Loucy (cell line): ENCODE measurements around the gene TTLL9.
"Not testable (repeated sequence)": the region's sequence is repeated elsewhere in the genome, so short reads cannot be mapped to it uniquely, and the experiment has no call there.

Experiments
- H2AFZ ChIP-seq: fragments of 200-600 bp; sonication (generic); 2 replicates; pipeline ENCODE4 v1.6.0; 2016; ENCODE audit warnings: antibody characterized with exemption, mild to moderate bottlenecking, low read length, moderate library complexity
- H3F3A ChIP-seq: fragments of 200-600 bp; 2 replicates; pipeline ENCODE4 v1.6.0; 2016; ENCODE audit warnings: antibody characterized with exemption, low read depth, mild to moderate bottlenecking
- H3K27me3 ChIP-seq: fragments of 200-600 bp; sonication (generic); 2 replicates; pipeline ENCODE4 v1.6.1; 2014; ENCODE audit warnings: low read length, mild to moderate bottlenecking; ENCODE audit not compliant: insufficient read depth, poor library complexity, severe bottlenecking
- H3K36me3 ChIP-seq: fragments of 200-600 bp; sonication (generic); 2 replicates; pipeline ENCODE4 v1.6.1; 2016; ENCODE audit warnings: low read length; ENCODE audit not compliant: insufficient read depth
- H3K4me1 ChIP-seq: fragments of 200-600 bp; sonication (generic); 2 replicates; pipeline ENCODE4 v1.5.1; 2014; ENCODE audit warnings: low read length, mild to moderate bottlenecking; ENCODE audit not compliant: insufficient read depth, poor library complexity, severe bottlenecking
- H3K4me2 ChIP-seq: fragments of 200-600 bp; sonication (generic); 2 replicates; pipeline ENCODE4 v1.6.0; 2014; ENCODE audit warnings: antibody characterized with exemption, low read length, low read depth, mild to moderate bottlenecking; ENCODE audit not compliant: poor library complexity, severe bottlenecking
- H3K4me3 ChIP-seq: fragments of 200-600 bp; sonication (generic); 2 replicates; pipeline ENCODE4 v1.5.1; 2014; ENCODE audit warnings: low read length, mild to moderate bottlenecking, mixed read lengths; ENCODE audit not compliant: poor library complexity, severe bottlenecking
- H3K79me2 ChIP-seq: fragments of 200-600 bp; sonication (generic); 2 replicates; pipeline ENCODE4 v1.6.1; 2014; ENCODE audit warnings: low read length; ENCODE audit not compliant: insufficient read depth
- H3K9ac ChIP-seq: fragments of 200-600 bp; sonication (generic); 2 replicates; pipeline ENCODE4 v1.6.0; 2014; ENCODE audit warnings: mild to moderate bottlenecking, low read depth, low read length, moderate library complexity; ENCODE audit not compliant: poor library complexity, severe bottlenecking
- H3K9me2 ChIP-seq: fragments of 200-600 bp; sonication (generic); replicated peaks from 2 replicates; pipeline ENCODE4 v1.6.1; 2016; ENCODE audit warnings: low read depth, low read length, mixed read lengths
- H3K9me3 ChIP-seq: fragments of 200-600 bp; sonication (generic); 2 replicates; pipeline ENCODE4 v1.6.1; 2014; ENCODE audit warnings: mild to moderate bottlenecking, antibody characterized with exemption, low read length, low read depth; ENCODE audit not compliant: insufficient read depth
- H4K20me1 ChIP-seq: fragments of 200-600 bp; sonication (generic); 2 replicates; pipeline ENCODE4 v1.6.0; 2014; ENCODE audit warnings: antibody characterized with exemption, low read length, mild to moderate bottlenecking; ENCODE audit not compliant: insufficient read depth, poor library complexity, severe bottlenecking
- EZH2phosphoT487 ChIP-seq: fragments of 200-600 bp; IDR thresholded peaks from 2 replicates; pipeline ENCODE4 v1.6.1; 2018; ENCODE audit warnings: antibody characterized with exemption, mild to moderate bottlenecking, moderate library complexity, borderline replicate concordance
- TF ChIP-seq, protein P1 (sequence below): fragments of 200-600 bp; sonication (generic); conservative IDR thresholded peaks from 2 replicates; pipeline ENCODE4 v1.5.1; 2014; ENCODE audit warnings: mild to moderate bottlenecking, antibody characterized with exemption, low read length

The TTLL9 gene

DNA sequence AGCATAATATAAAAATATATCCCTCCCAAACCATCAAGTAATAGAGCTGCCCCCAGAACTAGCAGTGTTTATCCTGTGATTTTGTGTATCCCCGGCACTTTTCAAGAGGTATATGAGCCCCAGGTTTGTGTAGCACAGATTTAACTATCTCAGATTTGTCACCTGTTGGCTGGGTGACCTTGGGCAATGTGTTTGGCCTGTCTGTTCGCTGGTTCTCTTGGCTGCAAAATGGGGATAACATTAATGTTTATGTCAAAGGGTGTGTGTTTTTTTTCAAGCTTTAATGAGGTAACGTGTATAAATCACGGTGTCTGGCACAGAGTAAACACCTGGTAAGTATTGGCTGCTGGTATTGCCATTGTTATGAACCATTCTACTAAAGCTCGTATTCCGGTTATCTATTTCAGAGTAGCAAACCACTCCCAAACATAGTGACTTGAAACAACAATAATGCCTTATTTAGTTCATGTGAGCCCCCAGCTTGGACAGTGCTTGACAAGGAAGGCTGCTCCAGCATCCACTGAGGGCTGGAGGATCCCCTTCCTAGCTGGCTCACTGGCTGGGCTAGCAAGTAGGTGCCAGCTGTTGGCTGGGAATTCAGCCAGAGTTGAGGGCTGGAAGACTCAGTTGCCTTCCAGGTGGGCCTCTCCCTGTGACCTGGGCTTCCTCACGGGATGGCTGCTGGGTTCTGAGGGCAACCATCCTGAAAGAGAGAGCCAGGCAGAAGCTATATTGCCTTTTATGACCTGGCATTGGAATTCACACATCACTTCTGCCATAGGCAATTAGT is 45.3 kb downstream of the TTLL9 start:
- no peaks in the 10 kb centered on the region for H3K27me3 ChIP-seq
- no peak overlapping the region for H2AFZ ChIP-seq
- H3K4me1 ChIP-seq = no peaks in the 10 kb centered on the region
- no peak overlapping the region for H3K9ac ChIP-seq
- H3K36me3 ChIP-seq = no peaks in the 10 kb centered on the region
- H3K79me2 ChIP-seq = no peaks in the 10 kb centered on the region
- no peaks in the 10 kb centered on the region for H3K9me3 ChIP-seq
- no peaks in the 10 kb centered on the region for H4K20me1 ChIP-seq
- no peak overlapping the region for H3K4me2 ChIP-seq
- TF ChIP-seq EZH2phosphoT487 = no peak
- TF ChIP-seq, protein P1, sequence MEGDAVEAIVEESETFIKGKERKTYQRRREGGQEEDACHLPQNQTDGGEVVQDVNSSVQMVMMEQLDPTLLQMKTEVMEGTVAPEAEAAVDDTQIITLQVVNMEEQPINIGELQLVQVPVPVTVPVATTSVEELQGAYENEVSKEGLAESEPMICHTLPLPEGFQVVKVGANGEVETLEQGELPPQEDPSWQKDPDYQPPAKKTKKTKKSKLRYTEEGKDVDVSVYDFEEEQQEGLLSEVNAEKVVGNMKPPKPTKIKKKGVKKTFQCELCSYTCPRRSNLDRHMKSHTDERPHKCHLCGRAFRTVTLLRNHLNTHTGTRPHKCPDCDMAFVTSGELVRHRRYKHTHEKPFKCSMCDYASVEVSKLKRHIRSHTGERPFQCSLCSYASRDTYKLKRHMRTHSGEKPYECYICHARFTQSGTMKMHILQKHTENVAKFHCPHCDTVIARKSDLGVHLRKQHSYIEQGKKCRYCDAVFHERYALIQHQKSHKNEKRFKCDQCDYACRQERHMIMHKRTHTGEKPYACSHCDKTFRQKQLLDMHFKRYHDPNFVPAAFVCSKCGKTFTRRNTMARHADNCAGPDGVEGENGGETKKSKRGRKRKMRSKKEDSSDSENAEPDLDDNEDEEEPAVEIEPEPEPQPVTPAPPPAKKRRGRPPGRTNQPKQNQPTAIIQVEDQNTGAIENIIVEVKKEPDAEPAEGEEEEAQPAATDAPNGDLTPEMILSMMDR = no peak
- no peak overlapping the region for H3K4me3 ChIP-seq
- no peaks in the 10 kb centered on the region for H3K9me2 ChIP-seq
- no peaks in the 10 kb centered on the region for H3F3A ChIP-seq

DNA sequence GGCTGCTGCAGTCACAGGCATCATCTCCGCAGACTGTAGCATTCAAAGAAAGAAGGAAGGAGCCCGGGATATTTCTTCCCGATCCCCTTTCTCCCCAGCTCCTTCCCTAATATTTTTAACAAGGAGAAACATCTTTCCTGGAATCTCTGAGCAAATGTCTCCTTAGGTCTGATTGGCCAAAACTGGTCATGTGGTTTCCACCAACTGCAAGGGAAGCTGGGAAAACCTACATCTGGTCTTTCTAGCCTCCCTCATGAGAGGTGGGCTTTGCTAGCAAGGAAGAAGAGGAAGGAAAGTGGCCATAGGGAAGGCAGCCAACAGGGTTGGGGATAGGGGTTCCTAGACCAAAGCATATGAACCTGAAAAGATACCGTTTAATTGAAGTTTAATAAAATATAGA is 46.3 kb downstream of the TTLL9 start:
- Histone ChIP-seq H3K4me3 (no peak overlapping the region), H3K4me1 (no peaks in the 10 kb centered on the region), H3K4me2 (no peak overlapping the region), H3K9ac (no peak overlapping the region), H3K9me3 (no peaks in the 10 kb centered on the region), H3K36me3 (no peaks in the 10 kb centered on the region), H3F3A (no peaks in the 10 kb centered on the region), H2AFZ (peak overlapping the region; percentile 9; the same call in 1 of the 2 replicates), H4K20me1 (no peaks in the 10 kb centered on the region), H3K9me2 (no peaks in the 10 kb centered on the region), H3K27me3 (no peaks in the 10 kb centered on the region), H3K79me2 (no peaks in the 10 kb centered on the region)
- no peak for TF ChIP-seq EZH2phosphoT487
- TF ChIP-seq, protein P1 = no peak

DNA sequence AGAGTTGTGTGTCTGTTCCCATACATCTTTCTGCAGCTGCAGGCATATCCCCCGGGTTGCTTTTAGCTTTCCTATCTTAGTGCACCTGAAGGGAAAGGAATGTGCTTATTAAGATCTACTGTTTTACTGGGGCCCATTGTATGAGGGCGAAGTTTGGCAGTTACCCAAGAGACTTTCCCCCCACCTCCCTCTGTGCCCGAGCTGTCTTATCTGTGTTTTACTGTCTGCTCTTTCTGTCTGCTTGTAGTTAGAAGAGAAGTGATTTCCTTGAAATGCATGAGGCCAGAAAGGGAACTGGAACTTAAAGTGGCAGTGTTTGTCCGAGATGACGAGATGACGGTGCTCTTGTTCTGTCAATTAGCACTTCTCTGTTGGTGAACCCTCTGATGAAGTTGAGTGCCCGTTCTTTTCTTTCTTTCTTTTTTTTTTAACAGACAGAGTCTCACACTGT is 47.6 kb downstream of the TTLL9 start:
- H3K4me3 ChIP-seq, H3K9me3 ChIP-seq, H3K27me3 ChIP-seq, H3K4me1 ChIP-seq, H3K79me2 ChIP-seq, H4K20me1 ChIP-seq, H2AFZ ChIP-seq, H3K4me2 ChIP-seq, H3K36me3 ChIP-seq, H3K9ac ChIP-seq, H3F3A ChIP-seq, H3K9me2 ChIP-seq: not testable (repeated sequence)
